Activated T-helper 1 cell treated with anti-CD3 and anti-CD28 coated beads, Interleukin-12 subunit alpha, Interleukin-12 subunit beta, Interleukin-2, Interleukin-4 antibody, amounts not matched to agents 30 ng/mL and 10 ng/mL and 1 ng/mL, durations not matched to agents 14 hours and 24 hours and 36 hours (primary cell): ENCODE measurements around the gene GALNT18. TPM values are rescaled to one million over a fixed set of nuclear protein-coding genes. Genes with fewer than 3 reads are reported as not detected.

ENCODE experiments used
- DNase-seq: peaks from one replicate; pipeline ENCODE4 v3.0.0; 2021; ENCODE audit warnings: low spot score
- H3K27ac Mint-ChIP-seq: one replicate; pipeline ENCODE4 v1.8.0; 2021; ENCODE audit warnings: mild to moderate bottlenecking, mixed read lengths
- H3K27me3 Mint-ChIP-seq: one replicate; pipeline ENCODE4 v1.8.0; 2022; ENCODE audit warnings: mild to moderate bottlenecking, moderate library complexity, mixed read lengths; ENCODE audit not compliant: insufficient read depth
- H3K36me3 Mint-ChIP-seq: one replicate; pipeline ENCODE4 v1.8.0; 2021; ENCODE audit warnings: low read depth, mixed read lengths
- H3K4me1 Mint-ChIP-seq: one replicate; pipeline ENCODE4 v1.8.0; 2021; ENCODE audit warnings: low read depth, mixed read lengths
- H3K4me3 Mint-ChIP-seq: one replicate; pipeline ENCODE4 v1.8.0; 2021; ENCODE audit warnings: mild to moderate bottlenecking, moderate library complexity, mixed read lengths
- H3K9me3 Mint-ChIP-seq: one replicate; pipeline ENCODE4 v1.8.0; 2021; ENCODE audit warnings: mixed read lengths
- intact Hi-C: fragments of 100-400 bp; cut with micrococcal nuclease; formaldehyde crosslinking; loops from one replicate; pipeline ENCODE4 v1.15.1; 2024
- total RNA-seq: library from RNA; stranded (reverse); gene quantifications from 2 replicates; pipeline ENCODE4 v1.2.3, GENCODE V29; 2022

GALNT18 gene
- total RNA-seq, 1 donor from 2014 or later, result 5.3 TPM

DNA sequence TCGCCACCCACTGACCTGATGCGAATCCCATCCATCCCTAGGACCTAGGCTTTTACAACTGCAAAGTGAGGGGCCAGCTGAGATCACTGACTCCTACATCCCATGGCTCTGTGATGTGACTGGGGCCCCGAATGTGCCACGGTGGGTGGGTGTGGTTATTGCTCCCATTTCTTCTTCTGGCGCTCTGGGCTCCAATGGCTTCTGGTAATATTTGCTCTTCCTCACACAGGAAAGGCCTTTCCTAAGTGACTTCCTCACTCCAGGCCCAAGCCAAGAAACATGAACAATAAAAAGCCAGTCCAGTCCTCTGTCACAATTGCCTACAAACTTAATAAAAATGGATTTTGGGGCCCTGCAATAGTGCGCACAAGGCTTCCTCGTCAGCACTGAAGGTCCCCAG, 78.1 kb downstream of the GALNT18 start:
- H3K4me3 Mint-ChIP-seq, result no peak overlapping the region
- no peak overlapping the region for H3K27ac Mint-ChIP-seq
- peaks cover 1% of the 10 kb centered on the region for H3K27me3 Mint-ChIP-seq
- DNase-seq, result no peak
- H3K4me1 Mint-ChIP-seq, result no peaks in the 10 kb centered on the region
- H3K36me3 Mint-ChIP-seq, result no peaks in the 10 kb centered on the region
- no peaks in the 10 kb centered on the region for H3K9me3 Mint-ChIP-seq
- intact Hi-C loops, result no loop called here

DNA sequence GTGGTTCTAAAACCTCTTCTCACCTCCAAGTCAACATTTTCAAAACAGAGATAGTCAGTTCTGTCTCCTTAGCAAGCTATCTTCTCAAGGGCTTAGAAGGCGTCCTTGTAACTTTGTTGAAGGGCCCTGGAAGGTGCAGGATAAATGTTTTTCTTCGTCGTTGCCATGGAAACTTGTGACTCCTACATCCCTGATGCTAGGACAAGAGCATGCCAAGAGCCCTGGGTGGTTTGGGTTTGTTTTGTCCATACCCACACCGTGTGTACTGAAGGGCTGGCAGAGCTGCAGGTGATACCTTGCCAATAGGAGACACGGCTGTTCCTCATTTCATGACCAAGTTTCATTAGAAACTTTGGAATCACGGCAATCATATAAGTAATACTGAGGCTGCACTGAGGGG, 81.6 kb downstream of the GALNT18 start:
- Mint-ChIP-seq H3K9me3 (no peaks in the 10 kb centered on the region), H3K4me1 (no peaks in the 10 kb centered on the region), H3K4me3 (no peak overlapping the region), H3K27me3 (peaks cover 3% of the 10 kb centered on the region), H3K36me3 (no peaks in the 10 kb centered on the region), H3K27ac (no peak overlapping the region)
- intact Hi-C loops, result no loop called here
- no peak for DNase-seq

DNA sequence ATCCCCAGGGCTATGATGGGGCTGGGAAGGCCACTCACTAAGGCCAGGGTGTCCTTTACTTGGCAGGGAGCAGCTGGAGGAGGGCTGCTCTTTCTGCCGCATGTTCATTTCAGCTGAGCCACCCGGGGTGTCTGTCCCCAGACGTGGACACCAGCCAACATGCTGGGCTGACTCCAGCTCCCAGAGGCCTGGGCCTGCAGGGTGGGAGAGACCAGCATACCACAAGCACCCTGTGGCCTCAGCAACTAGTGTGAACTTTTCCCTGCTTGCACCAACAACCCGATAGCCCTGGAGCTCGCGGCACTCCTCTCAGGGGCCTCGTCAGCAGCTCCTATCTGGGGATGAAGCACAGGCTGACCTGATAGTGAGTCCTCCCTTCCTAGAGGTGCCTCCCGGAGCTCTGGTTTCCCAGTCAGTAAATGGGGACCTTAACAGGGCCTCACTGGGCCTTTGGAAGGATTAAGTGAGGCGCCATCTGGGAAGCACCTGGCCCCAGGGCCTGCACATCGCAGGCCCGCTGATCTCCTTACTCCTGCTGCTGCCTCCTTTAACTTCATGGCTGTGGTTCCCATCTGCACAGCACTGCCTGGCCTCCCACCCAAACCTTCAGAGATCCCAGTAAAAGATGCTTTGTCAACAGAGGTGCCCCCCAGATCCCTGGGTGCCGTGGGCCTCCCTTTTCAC, 83.4 kb downstream of the GALNT18 start:
- no peak overlapping the region for H3K4me3 Mint-ChIP-seq
- H3K27me3 Mint-ChIP-seq, result peaks cover 3% of the 10 kb centered on the region
- no peak for DNase-seq
- intact Hi-C loops, result no loop called here
- H3K36me3 Mint-ChIP-seq, result no peaks in the 10 kb centered on the region
- H3K27ac Mint-ChIP-seq, result no peak overlapping the region
- H3K9me3 Mint-ChIP-seq, result no peaks in the 10 kb centered on the region
- H3K4me1 Mint-ChIP-seq, result no peaks in the 10 kb centered on the region

DNA sequence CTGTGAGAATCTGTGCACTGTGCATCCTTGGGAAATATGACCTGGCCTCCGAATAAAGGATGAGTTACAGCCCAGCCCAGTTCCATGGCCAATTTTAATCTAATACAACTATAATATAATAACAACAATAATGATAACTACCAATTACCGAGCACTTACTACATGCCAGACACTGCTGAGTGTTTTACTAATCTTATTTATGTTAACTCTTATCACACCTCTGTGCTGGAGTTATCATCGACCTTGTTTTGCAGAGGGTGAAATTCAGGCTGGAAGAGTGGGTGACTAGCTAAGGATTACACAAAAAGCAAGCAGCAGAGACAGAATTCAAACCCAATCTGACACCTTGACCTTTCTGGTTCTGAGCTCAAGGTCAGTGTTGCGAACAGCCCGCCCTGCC, 83.9 kb downstream of the GALNT18 start:
- intact Hi-C loops, result no loop called here
- H3K4me3 Mint-ChIP-seq, result no peak overlapping the region
- H3K4me1 Mint-ChIP-seq, result no peaks in the 10 kb centered on the region
- H3K36me3 Mint-ChIP-seq, result no peaks in the 10 kb centered on the region
- no peak overlapping the region for H3K27ac Mint-ChIP-seq
- no peak for DNase-seq
- no peaks in the 10 kb centered on the region for H3K9me3 Mint-ChIP-seq
- H3K27me3 Mint-ChIP-seq, result peaks cover 3% of the 10 kb centered on the region

DNA sequence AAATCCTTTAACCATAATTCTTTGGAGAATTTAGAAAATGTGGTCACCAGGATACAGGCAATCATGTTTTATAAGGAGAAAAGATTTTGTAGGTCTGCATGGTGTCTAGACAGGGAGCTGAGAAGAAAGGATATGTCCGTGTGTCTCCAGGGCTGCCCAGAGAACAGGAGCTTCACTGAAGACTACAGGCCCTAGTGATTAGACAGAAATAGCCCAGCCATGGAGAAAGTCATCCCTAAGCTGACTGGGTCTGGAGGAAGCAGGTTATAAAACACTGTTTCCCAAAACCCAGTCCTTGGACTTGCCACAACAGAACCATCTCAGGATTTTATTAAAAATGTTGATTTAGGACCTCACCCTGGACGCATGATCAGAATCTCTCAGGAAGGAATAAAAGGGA, 84.4 kb downstream of the GALNT18 start:
- no peaks in the 10 kb centered on the region for H3K9me3 Mint-ChIP-seq
- no peaks in the 10 kb centered on the region for H3K36me3 Mint-ChIP-seq
- H3K4me1 Mint-ChIP-seq, result no peaks in the 10 kb centered on the region
- DNase-seq, result no peak
- no peak overlapping the region for H3K4me3 Mint-ChIP-seq
- H3K27me3 Mint-ChIP-seq, result peaks cover 3% of the 10 kb centered on the region
- intact Hi-C loops, result no loop called here
- no peak overlapping the region for H3K27ac Mint-ChIP-seq

DNA sequence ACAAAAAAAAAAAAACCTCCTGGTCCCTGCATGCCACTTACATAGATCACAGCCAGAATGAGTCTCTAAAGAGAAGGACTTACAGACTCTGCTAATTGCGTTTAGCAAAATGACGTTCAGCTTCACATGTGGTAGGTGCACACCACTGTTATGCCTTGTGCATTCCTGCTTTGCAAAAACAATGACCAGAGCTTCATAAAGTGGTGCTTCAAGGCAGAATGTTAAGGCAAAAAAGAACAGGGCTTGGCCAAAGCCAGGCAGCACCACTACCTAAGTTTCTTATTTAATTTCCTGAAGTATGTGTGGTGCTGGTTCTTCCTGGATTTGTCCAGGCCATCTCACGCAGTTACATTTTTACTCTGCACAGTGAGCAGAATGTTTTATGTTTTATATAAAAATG, 85.2 kb downstream of the GALNT18 start:
- no peak for DNase-seq
- Mint-ChIP-seq H3K27me3 (peaks cover 3% of the 10 kb centered on the region), H3K4me3 (no peak overlapping the region), H3K36me3 (no peaks in the 10 kb centered on the region), H3K9me3 (no peaks in the 10 kb centered on the region), H3K27ac (no peak overlapping the region), H3K4me1 (no peaks in the 10 kb centered on the region)
- intact Hi-C loops, result no loop called here

DNA sequence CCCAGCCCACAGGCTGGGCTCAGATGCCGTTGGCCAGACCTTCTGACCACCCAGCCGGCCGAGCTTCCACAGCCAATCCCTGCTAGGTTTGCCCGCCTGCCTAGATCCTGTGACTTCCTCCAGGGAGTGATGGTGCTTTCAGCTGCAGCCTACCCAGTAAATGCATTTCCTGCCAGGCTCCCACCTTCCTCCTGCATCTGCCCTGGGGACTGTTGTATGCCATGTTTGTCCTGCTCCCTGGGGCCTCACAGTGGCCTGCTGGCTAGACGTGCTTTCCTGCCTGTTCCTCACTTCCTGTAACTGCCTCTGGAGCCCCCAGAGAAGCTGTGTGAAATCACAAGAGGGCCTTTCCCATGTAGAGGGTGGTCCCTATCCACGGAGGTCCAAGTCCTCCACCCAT, 86.2 kb downstream of the GALNT18 start:
- intact Hi-C loops, result no loop called here
- Mint-ChIP-seq H3K27ac (no peak overlapping the region), H3K4me3 (no peak overlapping the region), H3K4me1 (no peaks in the 10 kb centered on the region), H3K9me3 (no peaks in the 10 kb centered on the region), H3K27me3 (peaks cover 3% of the 10 kb centered on the region), H3K36me3 (no peaks in the 10 kb centered on the region)
- DNase-seq, result no peak

DNA sequence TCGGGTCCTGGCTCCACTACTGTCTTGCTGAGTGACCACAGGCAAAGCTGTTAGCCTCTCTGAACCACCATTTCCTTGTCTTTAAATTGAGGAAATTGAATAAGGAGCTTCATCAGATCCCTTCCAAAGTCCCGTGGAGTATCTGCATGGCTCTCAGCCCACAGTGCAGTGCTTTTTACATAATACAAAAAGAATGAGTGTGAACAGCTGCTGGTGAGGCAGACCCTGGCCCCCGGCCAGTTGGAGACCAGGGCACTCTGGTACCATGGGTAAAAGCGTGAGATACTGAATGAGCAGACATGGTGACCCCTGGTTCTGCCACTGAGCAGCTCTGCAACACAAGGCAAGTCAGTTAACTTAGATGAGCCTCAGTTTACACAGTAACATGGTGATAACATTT, 86.8 kb downstream of the GALNT18 start:
- H3K36me3 Mint-ChIP-seq, result no peaks in the 10 kb centered on the region
- no peaks in the 10 kb centered on the region for H3K4me1 Mint-ChIP-seq
- intact Hi-C loops, result no loop called here
- H3K27me3 Mint-ChIP-seq, result peaks cover 3% of the 10 kb centered on the region
- H3K9me3 Mint-ChIP-seq, result no peaks in the 10 kb centered on the region
- no peak overlapping the region for H3K27ac Mint-ChIP-seq
- no peak overlapping the region for H3K4me3 Mint-ChIP-seq
- no peak for DNase-seq

DNA sequence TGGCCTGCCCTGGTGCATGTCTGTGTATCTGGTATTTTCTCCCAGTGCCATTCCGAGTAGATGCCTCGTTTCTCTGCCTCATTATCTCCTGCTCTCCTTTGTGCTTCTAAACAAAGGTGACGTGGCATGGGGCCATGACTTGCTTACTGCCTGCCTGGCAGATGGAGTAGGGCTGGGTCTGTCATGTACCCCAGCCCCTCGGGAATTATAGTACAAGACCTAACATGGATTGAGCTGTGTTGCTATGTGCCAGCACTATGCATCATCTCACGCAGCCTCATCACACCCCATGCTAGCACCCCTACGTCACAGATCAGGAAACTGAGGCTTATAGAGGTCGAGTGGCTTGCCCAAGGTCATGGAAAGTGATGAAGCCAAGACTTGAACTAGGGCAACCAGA, 88.1 kb downstream of the GALNT18 start:
- peaks cover 3% of the 10 kb centered on the region for H3K27me3 Mint-ChIP-seq
- no peaks in the 10 kb centered on the region for H3K36me3 Mint-ChIP-seq
- H3K9me3 Mint-ChIP-seq, result no peaks in the 10 kb centered on the region
- H3K4me1 Mint-ChIP-seq, result no peaks in the 10 kb centered on the region
- H3K4me3 Mint-ChIP-seq, result no peak overlapping the region
- intact Hi-C loops, result no loop called here
- no peak for DNase-seq
- H3K27ac Mint-ChIP-seq, result no peak overlapping the region

DNA sequence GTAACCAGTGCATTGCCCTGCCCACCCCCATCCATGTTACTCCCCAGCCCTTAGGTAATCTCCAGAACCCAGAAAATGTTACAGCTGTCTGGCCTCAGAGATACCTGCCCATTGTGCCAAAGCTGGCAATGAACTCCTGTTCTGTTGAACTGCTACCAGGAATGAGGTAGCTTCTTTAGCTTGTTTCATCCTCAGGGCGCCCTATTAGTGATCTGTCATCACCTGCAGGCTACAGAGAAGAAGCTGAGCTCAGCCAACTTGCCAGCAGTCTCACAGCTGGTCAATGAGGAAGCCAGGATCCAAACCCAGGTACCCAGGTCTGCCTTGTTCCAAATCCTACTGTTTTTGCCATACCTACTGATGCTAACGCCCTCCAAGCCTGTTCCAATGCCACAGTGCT, 88.7 kb downstream of the GALNT18 start:
- H3K27ac Mint-ChIP-seq, result no peak overlapping the region
- intact Hi-C loops, result no loop called here
- no peak overlapping the region for H3K4me3 Mint-ChIP-seq
- no peak for DNase-seq
- peaks cover 3% of the 10 kb centered on the region for H3K27me3 Mint-ChIP-seq
- H3K9me3 Mint-ChIP-seq, result no peaks in the 10 kb centered on the region
- H3K4me1 Mint-ChIP-seq, result no peaks in the 10 kb centered on the region
- H3K36me3 Mint-ChIP-seq, result no peaks in the 10 kb centered on the region

DNA sequence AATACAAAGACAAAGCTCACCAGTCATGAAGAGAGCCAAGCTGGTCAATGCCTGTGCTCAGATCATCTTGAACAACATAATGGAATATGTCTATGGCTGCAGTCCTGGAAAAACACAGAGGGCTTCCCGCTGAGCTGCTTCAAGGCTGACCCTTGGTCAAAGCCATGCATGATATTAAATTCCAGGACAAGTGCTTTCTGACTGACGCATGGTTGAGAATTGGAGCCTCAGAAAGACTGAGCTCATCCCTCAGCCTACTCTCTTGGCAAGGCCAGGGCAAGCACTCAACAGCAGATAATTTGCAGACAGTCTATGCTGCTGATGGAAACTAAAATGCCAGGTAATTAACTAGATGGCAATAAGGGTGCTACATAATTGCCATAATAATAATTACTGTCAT, 89.2 kb downstream of the GALNT18 start:
- intact Hi-C loops, result no loop called here
- no peaks in the 10 kb centered on the region for H3K9me3 Mint-ChIP-seq
- H3K4me1 Mint-ChIP-seq, result no peaks in the 10 kb centered on the region
- H3K36me3 Mint-ChIP-seq, result no peaks in the 10 kb centered on the region
- no peak for DNase-seq
- H3K27ac Mint-ChIP-seq, result no peak overlapping the region
- H3K4me3 Mint-ChIP-seq, result no peak overlapping the region
- peaks cover 6% of the 10 kb centered on the region for H3K27me3 Mint-ChIP-seq

DNA sequence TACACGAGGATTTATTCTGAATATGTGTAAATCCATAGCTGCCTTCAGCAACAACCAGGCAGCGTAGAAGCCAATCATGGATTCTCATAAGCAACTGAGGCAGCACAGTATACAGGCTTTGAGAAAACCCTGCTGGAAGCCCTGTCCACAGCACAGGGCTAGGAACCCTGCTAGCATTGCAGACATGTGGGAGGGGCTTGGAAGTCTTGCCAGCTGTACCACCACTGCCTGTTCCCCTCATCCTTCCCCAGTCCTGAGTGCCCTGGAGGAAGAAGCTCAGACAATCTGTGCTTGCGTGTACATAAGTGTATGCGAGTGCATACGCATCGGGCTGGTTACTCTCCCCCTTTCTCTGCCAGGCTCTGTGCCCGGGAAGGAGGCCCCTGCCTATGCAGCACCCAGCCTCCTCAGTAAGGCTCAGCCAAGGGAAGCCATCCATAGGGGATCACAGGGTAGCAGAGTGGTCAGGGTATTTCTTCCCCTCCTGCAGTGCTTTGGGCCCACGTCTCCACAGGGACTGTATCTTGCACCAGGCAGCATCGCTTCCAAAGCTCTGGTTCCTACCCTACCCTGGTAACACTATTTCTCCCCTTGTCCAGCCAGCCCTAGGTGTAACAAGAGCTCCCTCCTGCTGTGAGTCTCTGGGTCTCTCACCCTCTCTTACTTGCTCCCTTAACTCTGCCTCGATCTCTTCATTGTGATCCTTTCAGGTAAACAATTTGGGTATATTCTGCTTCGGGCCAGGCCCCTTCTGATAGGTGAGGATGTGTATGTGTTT, 90.5 kb downstream of the GALNT18 start:
- H3K4me1 Mint-ChIP-seq, result no peaks in the 10 kb centered on the region
- no peak for DNase-seq
- no peaks in the 10 kb centered on the region for H3K36me3 Mint-ChIP-seq
- no peak overlapping the region for H3K27ac Mint-ChIP-seq
- no peaks in the 10 kb centered on the region for H3K9me3 Mint-ChIP-seq
- H3K4me3 Mint-ChIP-seq, result no peak overlapping the region
- intact Hi-C loops, result no loop called here
- H3K27me3 Mint-ChIP-seq, result peaks cover 5% of the 10 kb centered on the region

DNA sequence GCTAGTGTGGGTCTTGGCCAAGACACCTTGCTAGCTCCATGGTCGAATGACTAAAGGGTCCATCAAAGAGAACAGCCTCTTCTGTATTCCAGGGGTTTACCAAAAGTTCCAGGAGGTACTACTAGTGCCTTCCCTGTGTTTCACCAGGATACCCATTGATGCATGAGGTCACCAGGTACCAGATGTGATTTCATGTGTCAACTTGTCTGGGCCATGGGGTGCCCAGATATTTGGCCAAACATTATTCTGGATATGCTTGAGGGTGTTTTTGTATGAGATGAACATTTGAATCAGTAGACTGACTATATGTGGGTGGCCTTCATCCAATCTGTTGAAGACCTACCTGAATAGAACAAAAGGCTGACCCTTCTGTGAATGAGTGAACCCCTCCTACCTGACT, 92.8 kb downstream of the GALNT18 start:
- intact Hi-C loops, result no loop called here
- H3K9me3 Mint-ChIP-seq, result no peaks in the 10 kb centered on the region
- no peaks in the 10 kb centered on the region for H3K4me1 Mint-ChIP-seq
- peaks cover 3% of the 10 kb centered on the region for H3K27me3 Mint-ChIP-seq
- H3K4me3 Mint-ChIP-seq, result no peak overlapping the region
- no peaks in the 10 kb centered on the region for H3K36me3 Mint-ChIP-seq
- DNase-seq, result no peak
- no peak overlapping the region for H3K27ac Mint-ChIP-seq
